OCI-LY7 (cell line): ENCODE measurements around the gene LILRA2.

Experiments
- CTCF ChIP-seq: fragments of 200-600 bp; sonication (generic); conservative IDR thresholded peaks from 2 replicates; pipeline ENCODE4 v1.5.1; 2014; ENCODE audit warnings: mild to moderate bottlenecking, antibody characterized with exemption, low read length, moderate library complexity, mixed read lengths
- EZH2phosphoT487 ChIP-seq: fragments of 200-600 bp; sonication (generic); IDR thresholded peaks from 2 replicates; pipeline ENCODE4 v1.6.1; 2018; ENCODE audit warnings: low read depth, borderline replicate concordance, mild to moderate bottlenecking, mixed run types, antibody characterized with exemption, low read length, moderate library complexity, mixed read lengths

DNA sequence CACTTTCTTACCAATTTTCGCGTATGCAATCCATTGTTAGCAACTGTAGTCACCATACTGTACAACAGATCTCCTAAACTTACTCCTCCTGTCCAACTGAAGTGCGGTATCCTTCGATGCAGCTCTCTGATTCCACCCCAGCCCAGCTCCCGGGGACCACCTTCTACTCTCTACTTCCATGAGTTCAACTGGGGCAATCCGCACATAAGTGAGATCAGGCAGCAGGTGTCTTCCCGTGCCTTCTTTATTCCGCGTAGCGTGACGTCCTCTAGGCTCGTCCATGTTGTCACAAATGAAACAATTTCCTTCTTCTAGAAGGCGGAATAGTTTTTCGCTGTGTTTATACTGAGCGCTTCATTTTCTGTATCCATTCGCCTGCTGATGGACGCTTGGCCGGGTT lies 65.1 kb downstream of the LILRA2 start:
- TF ChIP-seq CTCF = no peak
- TF ChIP-seq EZH2phosphoT487 = no peak
